Gastrocnemius medialis (tissue), 4 donors: ENCODE results near the gene LPAR5. TPM values are rescaled to one million over a fixed set of nuclear protein-coding genes. Genes with fewer than 3 reads are reported as not detected.
"Not testable (repeated sequence)": the region's sequence is repeated elsewhere in the genome, so short reads cannot be mapped to it uniquely, and the experiment has no call there.

Source experiments
- ATAC-seq, 2 donors: fragments of 150-250 bp; one replicate each; pipeline ENCODE4 v1.9.1; 2016
- DNase-seq, 2 donors: peaks; one replicate each; pipeline ENCODE4 v3.0.0-alpha.2; 2019
- H3K27ac ChIP-seq, 4 donors: fragments of 200-600 bp; sonication (generic); 1 replicate in 1 of 4; 2 replicates in 3 of 4; pipeline ENCODE4 v1.5.1; 2016 to 2018; ENCODE audit warnings: mild to moderate bottlenecking in 2 of 4, moderate library complexity in 1 of 4
- H3K27me3 ChIP-seq, 3 donors: fragments of 200-600 bp; sonication (generic) in 2 of 3; 1 replicate in 1 of 3; 2 replicates in 2 of 3; pipeline versions ENCODE4 v1.5.1 to v1.6.0; 2016 to 2019; ENCODE audit warnings: mild to moderate bottlenecking in 1 of 3, moderate library complexity in 1 of 3
- H3K36me3 ChIP-seq, 2 donors: fragments of 200-600 bp; sonication (generic) in 1 of 2; one replicate each; pipeline ENCODE4 v1.5.1; 2017 to 2018
- H3K4me1 ChIP-seq, 2 donors: fragments of 200-600 bp; sonication (generic) in 1 of 2; one replicate each; pipeline ENCODE4 v1.5.1; 2016 to 2017; ENCODE audit warnings: mild to moderate bottlenecking in 2 of 2
- H3K4me3 ChIP-seq, 4 donors: fragments of 200-600 bp; sonication (generic) in 3 of 4; 1 replicate in 1 of 4; 2 replicates in 3 of 4; pipeline ENCODE4 v1.5.1; 2016 to 2019; ENCODE audit warnings: mild to moderate bottlenecking in 2 of 4
- H3K9me3 ChIP-seq, 3 donors: fragments of 200-600 bp; sonication (generic) in 2 of 3; 1 replicate in 1 of 3; 2 replicates in 2 of 3; pipeline ENCODE4 v1.5.1; 2016 to 2019
- CTCF ChIP-seq, 5 experiments: fragments of 450-650 bp in 3 of 5; fragments of 200-600 bp in 2 of 5; sonication (generic) in 2 of 5; IDR thresholded peaks in 4 of 5; conservative IDR thresholded peaks in 1 of 5; 1 replicate in 4 of 5; 2 replicates in 1 of 5; pipeline ENCODE4 v1.5.1; 2016 to 2019; ENCODE audit warnings: antibody characterized with exemption in 5 of 5, mild to moderate bottlenecking in 3 of 5, moderate library complexity in 3 of 5
- POLR2A ChIP-seq, 2 donors: fragments of 450-650 bp; IDR thresholded peaks; one replicate each; pipeline ENCODE4 v1.6.1; 2017; ENCODE audit warnings: antibody characterized with exemption in 2 of 2, mild to moderate bottlenecking in 2 of 2, moderate library complexity in 2 of 2
- in situ Hi-C, 4 donors: fragments of 200-750 bp; cut with MboI; loops; one replicate each; pipeline versions ENCODE4 v1.15.0 to v1.8.0; 2017; ENCODE audit warnings: low sequenced_read_pairs in 4 of 4
- intact Hi-C: fragments of 100-400 bp; cut with DNase I; formaldehyde crosslinking; loops from one replicate; pipeline ENCODE4 v1.15.1; 2023; ENCODE audit warnings: low total_unique reads
- total RNA-seq, 4 donors: library from RNA; depleted of rRNA; stranded (reverse); fragments of >200 nt; gene quantifications; one replicate each; pipeline versions ENCODE4 v1.1.0 to v1.2.3, GENCODE V29; 2016

Gene LPAR5
- total RNA-seq, 4 donors from 2014 or later, result 0.17 to 0.75 (median 0.47) TPM

GRCh38 chr12:6592087-6592486 lies 43.7 kb downstream of the LPAR5 start:
- Histone ChIP-seq H3K4me3 (no peak overlapping the region), H3K27ac (no peak overlapping the region), H3K36me3 (peaks cover 17 to 98% of the 10 kb centered on the region in 2 donors), H3K9me3 (no peaks in the 10 kb centered on the region), H3K27me3 (no peaks in the 10 kb centered on the region), H3K4me1 (no peaks in the 10 kb centered on the region)
- in situ Hi-C loops, result no loop called here
- ATAC-seq, result no peak
- TF ChIP-seq CTCF (IDR thresholded peaks at IDR 0.05 in 4 of 5, conservative IDR thresholded peaks at IDR 0.05 in 1 of 5) (no peak), POLR2A (IDR thresholded peaks at IDR 0.05) (no peak)
- no peak for DNase-seq
- intact Hi-C loops, result no loop called here

- H3K4me1 ChIP-seq, DNase-seq, H3K27me3 ChIP-seq, ATAC-seq, in situ Hi-C loops, intact Hi-C loops, H3K4me3 ChIP-seq, H3K27ac ChIP-seq, H3K9me3 ChIP-seq: not testable (repeated sequence)
- H3K36me3 ChIP-seq, result peaks cover 8 to 98% of the 10 kb centered on the region in 2 donors
Observed at GRCh38 chr12:6586569-6586968, 49.2 kb downstream of the LPAR5 start.

GRCh38 chr12:6584293-6584692 lies 51.5 kb downstream of the LPAR5 start:
- no peak for DNase-seq
- Histone ChIP-seq H3K9me3 (no peaks in the 10 kb centered on the region), H3K36me3 (peaks cover 8 to 92% of the 10 kb centered on the region in 2 donors), H3K4me1 (no peaks in the 10 kb centered on the region), H3K27ac (no peak overlapping the region), H3K4me3 (no peak overlapping the region), H3K27me3 (no peaks in the 10 kb centered on the region)
- TF ChIP-seq POLR2A (IDR thresholded peaks at IDR 0.05), result no peak
- TF ChIP-seq CTCF (IDR thresholded peaks at IDR 0.05 in 4 of 5, conservative IDR thresholded peaks at IDR 0.05 in 1 of 5), result no peak
- no peak for ATAC-seq
- in situ Hi-C loops, result no loop called here
- intact Hi-C loops, result no loop called here

GRCh38 chr12:6582959-6583358 lies 52.8 kb downstream of the LPAR5 start:
- TF ChIP-seq POLR2A (IDR thresholded peaks at IDR 0.05) (no peak), CTCF (IDR thresholded peaks at IDR 0.05 in 4 of 5, conservative IDR thresholded peaks at IDR 0.05 in 1 of 5) (no peak)
- no peaks in the 10 kb centered on the region for H3K4me1 ChIP-seq
- in situ Hi-C loops, result no loop called here
- intact Hi-C loops, result no loop called here
- H3K36me3 ChIP-seq, result peaks cover 6 to 94% of the 10 kb centered on the region in 2 donors
- H3K4me3 ChIP-seq, result no peak overlapping the region
- H3K9me3 ChIP-seq, result no peaks in the 10 kb centered on the region
- no peak overlapping the region for H3K27ac ChIP-seq
- H3K27me3 ChIP-seq, result no peaks in the 10 kb centered on the region
- no peak for ATAC-seq
- DNase-seq, result no peak

GRCh38 chr12:6582196-6582595 lies 53.6 kb downstream of the LPAR5 start:
- Histone ChIP-seq H3K36me3 (peaks cover 0 to 94% of the 10 kb centered on the region in 2 donors), H3K9me3 (no peaks in the 10 kb centered on the region), H3K27me3 (no peaks in the 10 kb centered on the region), H3K4me3 (no peak overlapping the region), H3K27ac (no peak overlapping the region), H3K4me1 (no peaks in the 10 kb centered on the region)
- ATAC-seq (no peak), DNase-seq (no peak)
- intact Hi-C loops (no loop called here), in situ Hi-C loops (no loop called here)
- TF ChIP-seq CTCF (IDR thresholded peaks at IDR 0.05 in 4 of 5, conservative IDR thresholded peaks at IDR 0.05 in 1 of 5), result no peak
- no peak for TF ChIP-seq POLR2A (IDR thresholded peaks at IDR 0.05)
